NCI-H2171 (cell line): ENCODE results near the gene PTHLH.
A peak's percentile ranks its signal among the peaks of the same experiment; 100 is the strongest.

ENCODE experiments used
- DNase-seq: peaks from one replicate; lab custom pipeline; 2025; lab: John Stamatoyannopoulos, UW

PTHLH gene

GRCh38 chr12:27972721-27973120, at the start of gene PTHLH:
Gene PTHLH (minus strand): TSS chr12:27972733. CDS start chr12:27969494, 3,239 bp downstream.
- no peak for DNase-seq

DNA sequence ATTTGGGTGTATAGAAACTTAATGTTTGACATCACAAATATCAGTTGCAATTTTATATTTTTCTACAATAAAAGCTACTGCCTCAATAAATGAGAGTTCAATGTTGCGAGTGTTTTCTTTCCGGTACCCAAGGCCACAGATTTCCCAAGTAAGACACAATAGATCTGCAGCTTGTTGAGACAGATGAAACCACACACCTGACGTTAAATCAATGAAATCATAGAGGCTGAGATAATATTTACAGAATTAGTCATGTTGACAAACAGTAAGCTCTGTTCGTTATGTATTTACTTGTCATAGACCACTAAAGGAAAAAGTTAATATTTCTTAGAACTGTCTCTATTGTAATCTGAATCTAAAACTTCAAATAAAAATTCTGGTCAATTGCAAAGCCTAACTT, 49.2 kb upstream of the PTHLH start:
- no peak for DNase-seq

GRCh38 chr12:28017873-28018255, 45.3 kb upstream of the PTHLH start:
- DNase-seq: no peak

- DNase-seq: no peak
Observed at GRCh38 chr12:28017126-28017872, 44.8 kb upstream of the PTHLH start.

- DNase-seq: no peak
Observed at GRCh38 chr12:28015165-28015564, 42.6 kb upstream of the PTHLH start.

DNA sequence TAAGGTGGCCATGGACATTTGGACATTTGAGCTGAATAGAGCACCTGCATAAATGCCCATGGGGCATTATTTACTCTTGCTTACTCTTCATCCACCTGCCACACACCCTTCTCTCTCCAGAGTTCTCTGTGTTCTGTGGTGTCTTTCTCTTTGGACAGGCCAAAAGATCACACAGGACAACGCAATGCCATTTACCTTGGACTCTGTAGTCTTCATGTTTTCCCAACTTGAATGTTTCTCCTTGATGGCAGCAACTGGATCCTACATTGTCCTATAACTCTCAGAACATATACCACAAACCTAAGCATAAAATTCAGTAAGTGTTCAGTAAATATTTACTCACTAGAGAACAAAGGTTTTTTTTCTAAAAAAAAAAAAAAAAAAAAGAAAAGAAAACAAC, 41.7 kb upstream of the PTHLH start:
- no peak for DNase-seq

GRCh38 chr12:28012333-28012918, 39.9 kb upstream of the PTHLH start:
- no peak for DNase-seq

GRCh38 chr12:28010036-28010435, 37.5 kb upstream of the PTHLH start:
- DNase-seq: no peak

GRCh38 chr12:27999970-28000369, 27.4 kb upstream of the PTHLH start:
- no peak for DNase-seq

- DNase-seq: no peak
Observed at GRCh38 chr12:27999521-27999920, 27.0 kb upstream of the PTHLH start.

- no peak for DNase-seq
Observed at GRCh38 chr12:27998658-27999057, 26.1 kb upstream of the PTHLH start.

DNA sequence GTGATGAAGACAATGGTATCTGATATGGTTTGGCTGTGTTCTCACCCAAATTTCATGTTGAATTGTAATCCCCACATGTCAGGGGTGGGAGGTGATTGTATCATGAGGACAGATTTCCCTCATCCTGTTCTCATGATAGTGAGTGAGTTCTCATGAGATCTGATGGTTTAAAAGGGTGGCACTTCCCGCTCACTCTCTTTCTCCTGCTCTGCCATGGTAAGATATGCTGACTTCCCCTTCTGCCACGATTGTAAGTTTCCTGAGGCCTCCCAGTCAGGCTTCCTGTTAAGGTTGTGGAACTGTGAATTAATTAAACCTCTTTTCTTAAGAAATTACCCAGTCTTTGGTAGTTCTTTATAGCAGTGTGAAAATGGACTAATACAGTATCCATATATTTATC, 25.6 kb upstream of the PTHLH start:
- no peak for DNase-seq

- no peak for DNase-seq
Observed at GRCh38 chr12:27996761-27997160, 24.2 kb upstream of the PTHLH start.

- DNase-seq: no peak
Observed at GRCh38 chr12:27995406-27995805, 22.9 kb upstream of the PTHLH start.

DNA sequence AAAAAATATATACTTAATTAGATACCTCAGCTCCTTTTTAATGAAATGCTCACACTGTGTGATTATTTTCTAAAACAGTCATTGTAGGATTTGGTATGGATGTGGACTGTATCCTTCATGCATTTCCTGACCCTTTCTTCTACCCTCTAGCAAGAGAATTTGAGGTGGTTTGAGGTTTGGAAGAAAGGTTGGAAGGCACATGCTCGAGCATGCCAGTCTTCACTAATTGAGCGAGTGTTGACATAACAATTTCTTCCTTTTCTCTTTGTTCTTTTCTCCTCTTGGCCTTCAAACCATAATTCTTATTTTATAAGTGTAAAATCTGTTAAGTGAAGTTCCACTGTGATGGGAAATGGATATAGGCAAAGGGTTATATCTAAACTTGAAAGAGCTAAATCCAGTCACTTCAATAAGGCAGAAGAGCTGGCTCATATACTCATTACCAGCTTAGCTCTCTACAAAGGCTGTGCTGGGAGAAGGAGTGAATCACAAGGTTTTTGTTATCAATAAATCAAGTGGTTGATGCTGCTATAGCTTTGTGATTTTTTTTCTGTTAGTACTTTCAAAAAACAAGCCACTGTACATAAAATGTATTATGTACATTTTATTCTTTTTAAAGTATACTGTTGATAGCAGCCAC, 16.2 kb upstream of the PTHLH start:
- no peak for DNase-seq

GRCh38 chr12:27987331-27987730, 14.8 kb upstream of the PTHLH start:
- no peak for DNase-seq

DNA sequence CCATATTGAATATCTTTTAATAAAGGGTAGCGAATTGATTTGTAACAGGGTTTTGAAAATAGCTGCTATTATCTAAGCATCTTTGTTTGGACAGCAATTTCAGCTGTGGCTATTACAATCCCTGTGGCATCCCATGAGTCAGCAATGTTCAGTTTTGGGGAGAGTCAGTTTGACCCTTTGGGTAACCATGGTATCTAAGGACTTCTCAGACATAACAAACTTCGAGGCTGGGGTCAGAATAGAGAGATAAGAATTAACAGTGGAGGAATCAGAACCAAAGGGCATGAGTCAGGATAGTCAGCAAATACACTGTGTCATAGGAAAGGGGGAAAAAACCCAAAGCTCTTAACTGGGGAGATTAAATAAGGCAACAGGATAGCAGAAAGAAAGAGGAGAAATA, 11.7 kb upstream of the PTHLH start:
- DNase-seq: no peak

DNA sequence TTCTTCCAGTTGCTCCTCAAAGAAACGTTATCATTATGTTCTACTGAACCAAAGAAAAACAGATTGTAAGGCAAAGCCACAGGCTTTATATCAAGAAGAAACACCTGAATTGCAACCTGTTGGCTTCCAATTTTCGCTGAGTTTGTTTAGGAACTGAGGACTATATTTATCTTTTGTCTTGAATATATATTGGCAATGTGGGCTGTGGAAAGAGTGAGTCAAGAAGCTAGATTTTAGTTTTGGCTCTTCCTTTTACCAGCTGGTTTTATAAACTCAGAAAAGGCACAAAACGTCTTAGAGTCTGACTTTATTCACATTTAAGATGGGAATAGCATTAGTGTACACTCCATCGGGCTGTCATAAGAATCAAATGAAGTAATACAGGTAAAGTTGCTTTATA, 10.4 kb upstream of the PTHLH start:
- no peak for DNase-seq

- no peak for DNase-seq
Observed at GRCh38 chr12:27982385-27982784, 9.9 kb upstream of the PTHLH start.

GRCh38 chr12:27981874-27982273, 9.3 kb upstream of the PTHLH start:
- DNase-seq: no peak

GRCh38 chr12:27979145-27979544, 6.6 kb upstream of the PTHLH start:
- no peak for DNase-seq

DNA sequence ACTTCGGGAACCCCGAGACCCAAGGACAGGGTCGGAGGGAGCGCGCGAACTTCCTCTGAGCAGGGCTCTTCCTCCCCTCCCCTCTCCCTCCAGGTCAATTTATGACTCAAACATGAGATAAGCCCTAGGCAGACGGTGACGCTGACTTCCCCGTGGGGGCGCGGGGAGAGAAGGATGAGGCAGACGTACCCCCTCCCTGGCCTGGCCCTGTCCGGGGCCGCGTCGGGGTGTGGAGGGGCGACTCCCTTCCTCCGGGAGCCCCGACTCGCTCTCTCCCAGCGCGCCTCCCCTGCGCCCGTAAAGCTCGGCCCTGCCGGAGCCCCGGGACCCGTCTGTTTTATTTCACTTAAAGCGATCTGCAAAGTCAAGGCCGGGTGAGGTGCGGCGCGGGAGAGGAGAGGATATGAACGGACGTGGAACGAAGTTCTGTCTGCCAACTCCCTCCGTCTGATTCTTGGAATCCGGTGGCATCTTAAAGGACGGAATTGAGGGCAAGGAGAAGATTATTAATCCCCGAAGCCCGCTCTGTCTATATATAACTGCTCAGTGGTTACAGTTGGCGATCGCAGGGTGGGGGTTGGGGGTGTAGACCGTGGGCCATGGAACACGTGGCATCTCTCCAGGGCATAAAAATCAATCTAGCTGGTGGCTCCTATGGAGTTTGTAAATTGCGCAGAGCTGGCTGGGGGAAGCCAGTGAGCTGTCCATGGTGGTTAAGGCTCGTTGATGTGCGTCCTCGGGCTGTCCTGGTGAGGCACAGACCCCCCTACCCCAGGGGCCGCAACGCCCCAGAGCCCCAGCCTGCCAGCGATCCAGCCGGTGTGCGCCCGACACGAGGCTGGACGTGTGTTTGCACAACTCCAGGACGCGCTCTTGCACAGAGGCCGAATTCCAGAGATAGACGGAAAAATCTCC, 2.9 kb upstream of the PTHLH start:
- peak; percentile 48 for DNase-seq
